Inferior parietal cortex (tissue), 1 donor: ENCODE data around the gene E2F4.

Experiments
- DNase-seq: peaks from one replicate; pipeline ENCODE4 v3.0.0-alpha.2; 2016; ENCODE audit errors: extremely low spot score

The E2F4 gene

GRCh38 chr16:67191995-67192681 is at the start of gene E2F4:
Gene E2F4 (plus strand): TSS chr16:67192155. CDS start chr16:67192228, 73 bp downstream.
- peak; percentile 96 for DNase-seq

- DNase-seq = no peak
Observed at GRCh38 chr16:67142342-67142741, 49.6 kb upstream of the E2F4 start.

- DNase-seq = no peak
Observed at GRCh38 chr16:67144943-67145342, 47.0 kb upstream of the E2F4 start.

GRCh38 chr16:67145746-67146145 is 46.2 kb upstream of the E2F4 start:
- DNase-seq = no peak

- DNase-seq = no peak
Observed at GRCh38 chr16:67146523-67147357, 45.2 kb upstream of the E2F4 start.

- DNase-seq = no peak
Observed at GRCh38 chr16:67147437-67148140, 44.4 kb upstream of the E2F4 start.

- DNase-seq = no peak
Observed at GRCh38 chr16:67148221-67148620, 43.7 kb upstream of the E2F4 start.

- no peak for DNase-seq
Observed at GRCh38 chr16:67148656-67149275, 43.2 kb upstream of the E2F4 start.

- no peak for DNase-seq
Observed at GRCh38 chr16:67149276-67150046, 42.5 kb upstream of the E2F4 start.

GRCh38 chr16:67150047-67150832 is 41.7 kb upstream of the E2F4 start:
- DNase-seq = no peak

- DNase-seq = peak; percentile 66
Observed at GRCh38 chr16:67150833-67151396, 41.0 kb upstream of the E2F4 start, which contains the start of gene B3GNT9. Gene B3GNT9 (minus strand): TSS chr16:67150998. CDS start chr16:67150485, 513 bp downstream.

- no peak for DNase-seq
Observed at GRCh38 chr16:67151431-67152097, 40.4 kb upstream of the E2F4 start.

GRCh38 chr16:67154578-67155294 is 37.2 kb upstream of the E2F4 start:
- DNase-seq = no peak

GRCh38 chr16:67155295-67156142 is 36.4 kb upstream of the E2F4 start:
- peak; percentile 79 for DNase-seq

GRCh38 chr16:67156143-67156844 is 35.7 kb upstream of the E2F4 start:
- no peak for DNase-seq

GRCh38 chr16:67157106-67157748 is 34.7 kb upstream of the E2F4 start:
- no peak for DNase-seq
